ENCODE results near the gene FKBP1A.

FKBP1A gene

DNA sequence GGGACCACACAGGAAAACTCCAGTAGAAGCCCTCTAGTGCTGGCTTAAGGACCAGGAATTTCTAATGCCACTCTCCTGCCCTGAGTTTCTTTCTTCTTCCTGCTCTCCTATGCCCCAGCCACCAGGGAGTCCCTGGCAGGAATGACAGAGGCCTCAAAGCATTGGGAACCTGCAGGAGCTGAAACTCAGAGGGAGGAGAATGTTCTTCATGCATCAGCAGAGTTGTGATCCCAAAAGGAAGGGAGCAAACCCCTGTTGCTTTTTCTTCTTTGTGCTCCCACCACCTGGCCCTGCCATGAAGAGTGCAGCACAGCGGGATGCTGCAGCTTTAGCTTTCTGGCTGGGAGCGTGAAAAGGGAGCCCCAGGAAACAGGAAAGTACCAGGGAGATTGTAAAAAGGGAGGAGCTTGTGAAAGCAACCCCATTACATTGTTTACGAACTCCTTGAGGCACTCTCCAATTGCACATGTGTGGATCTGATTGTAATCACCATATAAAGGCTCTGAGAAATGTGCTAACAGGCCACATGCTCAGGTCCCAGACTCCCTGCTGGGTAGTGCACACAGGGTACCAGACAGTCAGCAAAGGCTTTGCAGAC is 34.7 kb upstream of the FKBP1A start:
- no peak for DNase-seq (ENCODE audit: low read depth)
- H3K4me3 ChIP-seq (ENCODE audit: low read length): no peak overlapping the region
- TF ChIP-seq, protein P1, sequence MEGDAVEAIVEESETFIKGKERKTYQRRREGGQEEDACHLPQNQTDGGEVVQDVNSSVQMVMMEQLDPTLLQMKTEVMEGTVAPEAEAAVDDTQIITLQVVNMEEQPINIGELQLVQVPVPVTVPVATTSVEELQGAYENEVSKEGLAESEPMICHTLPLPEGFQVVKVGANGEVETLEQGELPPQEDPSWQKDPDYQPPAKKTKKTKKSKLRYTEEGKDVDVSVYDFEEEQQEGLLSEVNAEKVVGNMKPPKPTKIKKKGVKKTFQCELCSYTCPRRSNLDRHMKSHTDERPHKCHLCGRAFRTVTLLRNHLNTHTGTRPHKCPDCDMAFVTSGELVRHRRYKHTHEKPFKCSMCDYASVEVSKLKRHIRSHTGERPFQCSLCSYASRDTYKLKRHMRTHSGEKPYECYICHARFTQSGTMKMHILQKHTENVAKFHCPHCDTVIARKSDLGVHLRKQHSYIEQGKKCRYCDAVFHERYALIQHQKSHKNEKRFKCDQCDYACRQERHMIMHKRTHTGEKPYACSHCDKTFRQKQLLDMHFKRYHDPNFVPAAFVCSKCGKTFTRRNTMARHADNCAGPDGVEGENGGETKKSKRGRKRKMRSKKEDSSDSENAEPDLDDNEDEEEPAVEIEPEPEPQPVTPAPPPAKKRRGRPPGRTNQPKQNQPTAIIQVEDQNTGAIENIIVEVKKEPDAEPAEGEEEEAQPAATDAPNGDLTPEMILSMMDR (IDR thresholded peaks at IDR 0.05; ENCODE audit: insufficient read depth, low read depth, low read length, missing control alignments): peak; percentile 3

DNA sequence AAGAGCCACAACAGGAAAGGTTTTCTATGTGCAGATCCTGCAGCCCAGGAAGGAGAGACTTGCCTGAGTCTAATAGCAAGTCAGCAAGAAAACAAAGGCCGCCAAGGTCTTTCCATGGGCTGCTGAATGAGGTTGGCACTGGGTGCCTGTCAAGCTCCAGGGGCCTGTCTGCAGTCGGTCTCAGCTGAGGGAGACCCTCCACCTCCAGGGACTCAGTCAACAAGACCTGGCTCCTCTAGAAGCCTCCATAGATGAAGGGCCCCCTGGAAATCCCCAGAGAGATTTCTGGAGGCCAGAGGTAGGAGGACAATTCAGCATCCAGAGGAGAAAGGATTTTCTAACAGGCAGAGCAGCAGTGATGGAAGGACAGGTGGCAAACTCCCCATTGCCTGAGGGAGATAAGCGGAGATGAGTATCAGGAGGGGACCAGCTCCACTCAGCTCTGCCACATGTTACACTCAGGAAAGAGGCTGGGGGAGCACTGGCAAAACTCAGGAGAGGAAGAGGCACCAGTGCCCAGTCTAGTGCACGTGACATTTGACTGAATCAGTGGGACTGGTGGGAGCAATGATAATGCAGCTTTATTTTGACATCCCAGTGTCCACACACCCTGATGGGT is 33.5 kb upstream of the FKBP1A start:
- H3K4me3 ChIP-seq (ENCODE audit: low read length): no peak overlapping the region
- TF ChIP-seq, protein P1 (IDR thresholded peaks at IDR 0.05; ENCODE audit: insufficient read depth, low read depth, low read length, missing control alignments): no peak
- DNase-seq (ENCODE audit: low read depth): no peak

DNA sequence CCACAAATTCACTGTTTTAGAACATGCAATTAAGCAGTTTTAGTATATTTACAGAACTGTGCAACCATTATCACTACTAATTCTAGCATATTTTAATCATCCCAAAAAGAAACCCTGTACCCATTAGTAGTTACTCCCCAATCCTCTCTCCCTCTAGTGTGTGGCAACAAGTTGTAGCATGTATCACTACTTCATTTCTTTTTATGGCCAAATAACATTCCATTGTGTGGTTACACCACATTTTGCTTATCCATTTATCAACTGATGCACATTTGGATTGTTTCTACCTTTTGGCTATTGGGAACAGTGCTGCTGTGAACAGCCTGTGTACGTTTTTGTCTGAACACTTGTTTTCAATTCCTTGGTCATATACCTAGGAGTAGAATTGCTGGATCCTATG is 31.5 kb upstream of the FKBP1A start:
- DNase-seq (ENCODE audit: low read depth): peak; percentile 35
- H3K4me3 ChIP-seq (ENCODE audit: low read length): no peak overlapping the region
- TF ChIP-seq, protein P1 (IDR thresholded peaks at IDR 0.05; ENCODE audit: insufficient read depth, low read depth, low read length, missing control alignments): no peak

DNA sequence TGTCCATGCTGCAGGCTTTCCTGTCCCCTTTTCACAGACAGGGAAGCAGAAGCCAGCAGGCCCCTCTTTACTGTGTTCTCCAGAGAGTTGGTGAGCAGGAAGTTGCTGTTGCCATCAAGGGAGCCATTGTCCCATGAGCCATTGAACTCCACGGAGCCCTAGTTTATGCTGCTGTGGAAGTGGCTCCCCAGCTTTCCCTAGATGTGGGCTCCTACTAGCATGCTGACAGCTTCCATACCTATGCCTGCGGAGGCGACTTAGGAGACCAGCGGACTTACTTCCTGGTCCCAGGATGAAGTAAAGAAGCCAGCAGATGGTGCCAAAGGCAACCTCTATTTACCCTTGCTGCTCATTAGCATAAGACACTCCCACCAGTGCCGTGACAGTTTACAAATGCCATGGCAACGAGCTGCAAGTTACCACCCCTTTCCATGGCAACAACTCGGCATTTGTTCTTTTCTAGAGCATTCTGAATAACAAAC is 30.8 kb upstream of the FKBP1A start:
- TF ChIP-seq, protein P1 (IDR thresholded peaks at IDR 0.05; ENCODE audit: insufficient read depth, low read depth, low read length, missing control alignments): peak; percentile 21
- peak; percentile 84 for DNase-seq (ENCODE audit: low read depth)

DNA sequence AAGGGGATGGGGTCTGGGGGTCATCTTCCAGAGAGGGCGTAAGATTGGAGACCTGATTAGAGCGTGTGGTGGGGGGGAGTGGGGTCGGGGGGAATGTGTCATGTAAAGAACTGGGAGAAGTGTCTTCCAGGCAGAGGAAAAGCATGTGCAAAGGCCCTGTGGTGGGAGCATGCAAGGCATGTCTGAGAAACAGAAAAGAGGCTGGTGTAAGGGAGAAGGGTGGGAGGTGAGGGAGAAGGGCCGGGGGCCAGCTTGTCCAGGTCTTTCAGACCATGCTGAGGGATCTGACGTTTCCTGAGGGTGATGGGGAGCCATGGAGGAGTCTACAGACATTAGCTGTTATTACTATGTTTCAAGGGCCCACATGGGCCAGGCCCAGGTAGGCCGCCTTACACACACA is 30.4 kb upstream of the FKBP1A start:
- no peak overlapping the region for H3K4me3 ChIP-seq (ENCODE audit: low read length)
- TF ChIP-seq, protein P1 (IDR thresholded peaks at IDR 0.05; ENCODE audit: insufficient read depth, low read depth, low read length, missing control alignments): no peak
- no peak for DNase-seq (ENCODE audit: low read depth)

More for the DNA sequence above, 30.8 kb upstream of the FKBP1A start:
- H3K4me3 ChIP-seq (ENCODE audit: low read length): no peak overlapping the region

DNA sequence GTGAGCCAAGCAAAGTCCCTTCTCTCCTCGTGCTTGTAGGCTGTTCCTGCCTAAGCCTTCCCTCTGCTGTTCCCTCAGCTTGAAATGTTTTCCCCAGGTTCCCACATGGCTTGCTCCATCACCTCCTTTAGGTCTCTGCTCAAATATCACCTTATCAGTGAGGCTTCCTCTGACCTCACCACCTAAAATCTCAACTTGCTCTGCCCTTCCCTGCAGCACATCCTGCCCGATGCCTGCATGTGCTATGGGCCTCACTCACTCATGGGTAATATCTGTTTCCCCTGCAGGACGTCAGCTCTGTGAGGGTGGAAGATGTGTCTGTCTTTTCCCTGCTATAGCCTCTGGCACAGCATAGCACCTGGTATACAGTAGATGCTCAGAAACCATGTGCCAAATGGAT is 29.9 kb upstream of the FKBP1A start:
- peak; percentile 52 for DNase-seq (ENCODE audit: low read depth)
- TF ChIP-seq, protein P1 (IDR thresholded peaks at IDR 0.05; ENCODE audit: insufficient read depth, low read depth, low read length, missing control alignments): no peak
- H3K4me3 ChIP-seq (ENCODE audit: low read length): no peak overlapping the region

DNA sequence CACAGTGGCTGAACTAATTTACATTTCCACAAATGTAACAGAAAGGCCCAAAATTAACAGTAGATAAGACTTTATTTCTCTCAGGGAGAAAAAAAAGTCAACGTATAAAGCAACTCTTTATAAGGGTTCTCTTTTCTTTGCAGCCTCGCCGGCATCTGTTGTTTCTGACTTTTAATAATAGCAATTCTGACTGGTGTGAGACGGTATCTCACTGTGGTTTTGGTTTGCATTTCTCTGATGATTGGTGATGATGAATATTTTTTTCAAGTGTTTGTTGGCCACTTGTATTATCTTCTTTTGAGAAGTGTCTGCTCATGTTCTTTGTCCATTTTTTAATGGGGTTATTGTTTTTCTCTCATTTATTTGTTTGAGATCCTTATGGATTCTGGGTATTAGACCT is 27.2 kb upstream of the FKBP1A start:
- TF ChIP-seq, protein P1 (IDR thresholded peaks at IDR 0.05; ENCODE audit: insufficient read depth, low read depth, low read length, missing control alignments): no peak
- no peak overlapping the region for H3K4me3 ChIP-seq (ENCODE audit: low read length)
- DNase-seq (ENCODE audit: low read depth): no peak

All from epithelial cell of esophagus (primary cell).